ENCODE data around the gene TNFRSF1A. TPM values are rescaled to one million over a fixed set of nuclear protein-coding genes. Genes with fewer than 3 reads are reported as not detected.
A peak's percentile ranks its signal among the peaks of the same experiment; 100 is the strongest.

The TNFRSF1A gene
- total RNA-seq, 1 experiment from 2014 or later, result 108 TPM

DNA sequence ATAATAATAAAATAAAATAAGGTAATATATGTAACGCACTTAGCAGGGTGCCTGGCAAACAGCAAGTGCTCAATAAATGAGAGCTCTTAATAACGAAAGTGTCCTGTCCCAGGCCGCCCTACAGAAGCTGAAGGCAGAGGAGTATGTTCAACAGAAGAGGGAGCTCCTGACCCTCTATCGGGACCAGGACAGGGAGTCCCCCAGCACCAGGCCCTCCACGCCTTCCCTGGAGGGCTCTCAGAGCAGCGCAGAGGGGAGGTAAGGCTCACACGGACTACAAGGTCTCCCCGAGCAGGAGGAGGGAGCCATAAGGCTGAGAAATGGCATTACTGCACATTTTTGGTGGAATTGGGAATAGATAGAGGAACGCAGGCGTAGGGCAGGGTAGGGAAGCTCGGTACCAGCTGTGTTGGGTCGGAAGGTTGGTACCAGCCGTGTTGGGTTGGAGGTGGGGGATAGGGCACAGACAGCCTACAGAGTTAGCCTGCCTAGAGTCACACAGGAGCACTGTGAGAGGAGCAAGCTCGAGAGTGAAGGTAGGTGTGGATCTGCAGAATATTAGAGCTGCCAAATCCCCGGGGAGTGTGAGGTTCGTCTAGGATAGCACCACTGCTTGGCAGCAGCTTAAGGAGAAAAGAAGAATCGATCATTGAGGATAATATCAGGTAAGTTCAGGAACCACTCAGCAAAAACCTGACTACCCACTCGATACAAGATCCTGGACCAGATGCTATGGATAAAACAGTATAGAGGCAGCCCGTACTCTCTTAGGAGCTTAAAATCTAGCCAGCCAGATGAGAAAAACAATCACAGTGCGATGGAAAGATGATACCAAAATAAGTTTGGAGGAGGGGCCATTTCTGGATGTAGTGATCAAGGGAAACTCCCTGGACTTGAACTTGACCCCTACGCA, 15.3 kb downstream of the TNFRSF1A start:
- TF ChIP-seq, protein P1, sequence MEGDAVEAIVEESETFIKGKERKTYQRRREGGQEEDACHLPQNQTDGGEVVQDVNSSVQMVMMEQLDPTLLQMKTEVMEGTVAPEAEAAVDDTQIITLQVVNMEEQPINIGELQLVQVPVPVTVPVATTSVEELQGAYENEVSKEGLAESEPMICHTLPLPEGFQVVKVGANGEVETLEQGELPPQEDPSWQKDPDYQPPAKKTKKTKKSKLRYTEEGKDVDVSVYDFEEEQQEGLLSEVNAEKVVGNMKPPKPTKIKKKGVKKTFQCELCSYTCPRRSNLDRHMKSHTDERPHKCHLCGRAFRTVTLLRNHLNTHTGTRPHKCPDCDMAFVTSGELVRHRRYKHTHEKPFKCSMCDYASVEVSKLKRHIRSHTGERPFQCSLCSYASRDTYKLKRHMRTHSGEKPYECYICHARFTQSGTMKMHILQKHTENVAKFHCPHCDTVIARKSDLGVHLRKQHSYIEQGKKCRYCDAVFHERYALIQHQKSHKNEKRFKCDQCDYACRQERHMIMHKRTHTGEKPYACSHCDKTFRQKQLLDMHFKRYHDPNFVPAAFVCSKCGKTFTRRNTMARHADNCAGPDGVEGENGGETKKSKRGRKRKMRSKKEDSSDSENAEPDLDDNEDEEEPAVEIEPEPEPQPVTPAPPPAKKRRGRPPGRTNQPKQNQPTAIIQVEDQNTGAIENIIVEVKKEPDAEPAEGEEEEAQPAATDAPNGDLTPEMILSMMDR (IDR thresholded peaks at IDR 0.05), result peak; percentile 73
- TF ChIP-seq, protein P2, sequence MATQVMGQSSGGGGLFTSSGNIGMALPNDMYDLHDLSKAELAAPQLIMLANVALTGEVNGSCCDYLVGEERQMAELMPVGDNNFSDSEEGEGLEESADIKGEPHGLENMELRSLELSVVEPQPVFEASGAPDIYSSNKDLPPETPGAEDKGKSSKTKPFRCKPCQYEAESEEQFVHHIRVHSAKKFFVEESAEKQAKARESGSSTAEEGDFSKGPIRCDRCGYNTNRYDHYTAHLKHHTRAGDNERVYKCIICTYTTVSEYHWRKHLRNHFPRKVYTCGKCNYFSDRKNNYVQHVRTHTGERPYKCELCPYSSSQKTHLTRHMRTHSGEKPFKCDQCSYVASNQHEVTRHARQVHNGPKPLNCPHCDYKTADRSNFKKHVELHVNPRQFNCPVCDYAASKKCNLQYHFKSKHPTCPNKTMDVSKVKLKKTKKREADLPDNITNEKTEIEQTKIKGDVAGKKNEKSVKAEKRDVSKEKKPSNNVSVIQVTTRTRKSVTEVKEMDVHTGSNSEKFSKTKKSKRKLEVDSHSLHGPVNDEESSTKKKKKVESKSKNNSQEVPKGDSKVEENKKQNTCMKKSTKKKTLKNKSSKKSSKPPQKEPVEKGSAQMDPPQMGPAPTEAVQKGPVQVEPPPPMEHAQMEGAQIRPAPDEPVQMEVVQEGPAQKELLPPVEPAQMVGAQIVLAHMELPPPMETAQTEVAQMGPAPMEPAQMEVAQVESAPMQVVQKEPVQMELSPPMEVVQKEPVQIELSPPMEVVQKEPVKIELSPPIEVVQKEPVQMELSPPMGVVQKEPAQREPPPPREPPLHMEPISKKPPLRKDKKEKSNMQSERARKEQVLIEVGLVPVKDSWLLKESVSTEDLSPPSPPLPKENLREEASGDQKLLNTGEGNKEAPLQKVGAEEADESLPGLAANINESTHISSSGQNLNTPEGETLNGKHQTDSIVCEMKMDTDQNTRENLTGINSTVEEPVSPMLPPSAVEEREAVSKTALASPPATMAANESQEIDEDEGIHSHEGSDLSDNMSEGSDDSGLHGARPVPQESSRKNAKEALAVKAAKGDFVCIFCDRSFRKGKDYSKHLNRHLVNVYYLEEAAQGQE (IDR thresholded peaks at IDR 0.05; ENCODE audit: insufficient read depth in 1 of 2, low read depth in 2 of 2, low read length in 1 of 2), result no peak
- Histone ChIP-seq H3K4me1 (ENCODE audit: control insufficient read depth, insufficient read depth, low read length) (peaks cover 55% of the 10 kb centered on the region), H3K4me3 (ENCODE audit: low read depth in 2 of 2, low read length in 2 of 2) (no peak overlapping the region), H3K9me3 (ENCODE audit: control insufficient read depth, insufficient read depth, low read depth, low read length) (no peaks in the 10 kb centered on the region), H3K27ac (ENCODE audit: low read length) (peak overlapping the region; percentile 42), H3K36me3 (ENCODE audit: control insufficient read depth, insufficient read depth, low read length) (peaks cover 4% of the 10 kb centered on the region; the same call in 1 of the 2 replicates), H3K27me3 (ENCODE audit: control insufficient read depth, insufficient read depth, low read length) (no peaks in the 10 kb centered on the region)
- in situ Hi-C loops (cut with HindIII; ENCODE audit: low pct_unique_long_range_greater_than_20kb, low sequenced_read_pairs) (no loop called here), intact Hi-C loops (cut with micrococcal nuclease; ENCODE audit: unreplicated experiment) (loop anchor here (5.0 kb wide), 1 partner anchor 141 kb away; no protein-coding TSS in a partner anchor)
- BruUV-seq (replicated peaks), result no TSS peak
- ChIA-PET POLR2A (interaction anchor here (0.5 to 1.0 kb wide), 3 partner anchors 33 to 173 kb away, joined by 3 read pairs; no protein-coding TSS in a partner anchor), CTCF (interaction anchor here (0.6 to 1.4 kb wide), 8 partner anchors 10 to 336 kb away, joined by 3 to 10 read pairs (median 5); no protein-coding TSS in a partner anchor)
- DNase-seq (ENCODE audit: low read depth, low spot score) (no peak), ATAC-seq (peak; percentile 68)

DNA sequence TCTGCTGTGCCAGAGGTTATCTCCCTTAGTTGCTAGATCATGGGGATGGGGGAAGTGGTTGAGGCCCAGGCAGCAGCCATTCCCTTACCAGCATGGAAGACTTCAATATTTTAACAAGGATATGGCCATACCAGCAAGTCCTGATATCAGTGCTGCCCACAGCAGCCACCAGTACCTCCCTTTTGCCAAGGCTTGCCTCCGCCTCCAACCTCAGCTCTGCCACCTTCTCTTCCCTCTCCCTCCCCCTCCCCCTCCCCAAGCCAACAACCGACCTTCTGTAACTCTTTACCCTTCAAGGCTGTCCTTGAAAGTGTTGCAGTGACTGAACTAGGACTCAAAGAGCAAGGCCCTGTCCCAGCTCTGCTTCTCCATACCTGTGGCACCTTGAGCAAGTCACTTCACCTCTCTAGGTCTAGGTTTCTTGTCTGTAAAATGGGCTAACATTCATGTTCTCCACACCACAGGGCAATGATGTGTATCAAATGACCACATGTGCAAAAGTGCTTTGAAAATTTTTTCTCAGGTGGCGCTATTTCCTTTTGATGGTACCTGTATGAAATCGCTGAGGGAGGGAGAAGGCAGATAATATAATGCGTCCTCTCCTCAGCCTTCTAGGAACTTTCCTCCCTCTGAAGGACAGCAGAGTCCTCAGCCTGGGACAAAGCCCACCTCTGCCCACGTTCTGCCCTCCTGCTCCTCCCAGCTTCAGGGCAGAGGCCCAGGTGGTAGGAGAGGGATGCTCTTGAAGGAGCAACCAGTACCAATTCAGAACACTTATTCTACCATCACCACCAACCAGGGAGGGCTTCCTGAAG, 16.7 kb downstream of the TNFRSF1A start:
- in situ Hi-C loops (cut with HindIII; ENCODE audit: low pct_unique_long_range_greater_than_20kb, low sequenced_read_pairs), result no loop called here
- TF ChIP-seq, protein P2 (IDR thresholded peaks at IDR 0.05; ENCODE audit: insufficient read depth in 1 of 2, low read depth in 2 of 2, low read length in 1 of 2), result no peak
- TF ChIP-seq, protein P1 (IDR thresholded peaks at IDR 0.05), result no peak
- TF ChIP-seq TCF7L2 (IDR thresholded peaks at IDR 0.05; ENCODE audit: low read depth, low read length), result no peak
- Histone ChIP-seq H3K4me3 (ENCODE audit: low read depth in 2 of 2, low read length in 2 of 2) (no peak overlapping the region), H3K27ac (ENCODE audit: low read length) (peak overlapping the region; percentile 39), H3K4me1 (ENCODE audit: control insufficient read depth, insufficient read depth, low read length) (peaks cover 55% of the 10 kb centered on the region), H3K36me3 (ENCODE audit: control insufficient read depth, insufficient read depth, low read length) (no peaks in the 10 kb centered on the region), H3K9me3 (ENCODE audit: control insufficient read depth, insufficient read depth, low read depth, low read length) (no peaks in the 10 kb centered on the region), H3K27me3 (ENCODE audit: control insufficient read depth, insufficient read depth, low read length) (no peaks in the 10 kb centered on the region)
- ATAC-seq, result no peak
- intact Hi-C loops (cut with micrococcal nuclease; ENCODE audit: unreplicated experiment), result loop anchor here (5.0 kb wide), 1 partner anchor 142 kb away; no protein-coding TSS in a partner anchor
- ChIA-PET CTCF (no interaction called here), POLR2A (no interaction called here)
- no peak for DNase-seq (ENCODE audit: low read depth, low spot score)
- BruUV-seq (replicated peaks), result no TSS peak
